CD14-positive monocyte (primary cell): ENCODE data around the gene SCAMP5. TPM values are rescaled to one million over a fixed set of nuclear protein-coding genes. Genes with fewer than 3 reads are reported as not detected.
A peak's percentile ranks its signal among the peaks of the same experiment; 100 is the strongest.

ENCODE experiments used
- DNase-seq, 3 donors: peaks; one replicate each; pipeline ENCODE4 v3.0.0-alpha.2; 2011 to 2022
- H2AFZ ChIP-seq: 2 replicates; pipeline ENCODE4 v1.6.0; 2012; ENCODE audit warnings: mild to moderate bottlenecking, low read depth, low read length, inconsistent platforms; ENCODE audit not compliant: insufficient read depth, poor library complexity, severe bottlenecking
- H3K27ac ChIP-seq, 2 donors: 1 replicate in 1 of 2; 2 replicates in 1 of 2; pipeline ENCODE4 v1.5.1; 2012 to 2013; ENCODE audit warnings: low read length in 2 of 2, control low read depth in 1 of 2, inconsistent platforms in 1 of 2, low read depth in 1 of 2, mild to moderate bottlenecking in 1 of 2
- H3K27me3 ChIP-seq, 2 donors: one replicate each; pipeline versions ENCODE4 v1.6.0 to v1.6.1; 2011 to 2013; ENCODE audit warnings: low read length in 2 of 2; ENCODE audit not compliant: control insufficient read depth in 2 of 2, insufficient read depth in 2 of 2
- H3K36me3 ChIP-seq, 2 donors: replicated peaks in 1 of 2; 1 replicate in 1 of 2; 2 replicates in 1 of 2; pipeline versions ENCODE4 v1.5.1 to v1.6.1; 2012 to 2013; ENCODE audit warnings: low read length in 2 of 2, control low read depth in 1 of 2, inconsistent platforms in 1 of 2, mild to moderate bottlenecking in 1 of 2; ENCODE audit not compliant: insufficient read depth in 2 of 2, control insufficient read depth in 1 of 2
- H3K4me1 ChIP-seq, 2 donors: 1 replicate in 1 of 2; 2 replicates in 1 of 2; pipeline versions ENCODE4 v1.5.1 to v1.6.1; 2012 to 2013; ENCODE audit warnings: low read length in 2 of 2, control low read depth in 1 of 2, inconsistent platforms in 1 of 2, mild to moderate bottlenecking in 1 of 2, moderate library complexity in 1 of 2; ENCODE audit not compliant: insufficient read depth in 2 of 2, control insufficient read depth in 1 of 2
- H3K4me2 ChIP-seq: replicated peaks from 2 replicates; pipeline ENCODE3; 2012; ENCODE audit warnings: low read length, moderate library complexity, mild to moderate bottlenecking; ENCODE audit not compliant: poor library complexity, severe bottlenecking; ENCODE audit errors: extremely low read depth
- H3K4me3 ChIP-seq, 3 experiments: fragments of 200-600 bp in 1 of 3; sonication (generic) in 1 of 3; replicated peaks in 1 of 3; 1 replicate in 2 of 3; 2 replicates in 1 of 3; pipeline ENCODE4 v1.5.1; 2011 to 2013; ENCODE audit warnings: low read length in 3 of 3, mild to moderate bottlenecking in 3 of 3, control low read depth in 2 of 3, low read depth in 2 of 3, inconsistent platforms in 1 of 3, moderate library complexity in 1 of 3
- H3K79me2 ChIP-seq: 2 replicates; pipeline ENCODE4 v1.6.0; 2012; ENCODE audit warnings: mild to moderate bottlenecking, control low read depth, inconsistent platforms, low read length, moderate library complexity; ENCODE audit not compliant: insufficient read depth
- H3K9ac ChIP-seq: 2 replicates; pipeline ENCODE4 v1.6.0; 2017; ENCODE audit warnings: low read length, mild to moderate bottlenecking; ENCODE audit not compliant: insufficient read depth, poor library complexity, severe bottlenecking
- H3K9me3 ChIP-seq, 2 donors: replicated peaks in 1 of 2; 1 replicate in 1 of 2; 2 replicates in 1 of 2; pipeline versions ENCODE4 v1.5.1 to v1.6.1; 2012 to 2013; ENCODE audit warnings: low read length in 2 of 2, control low read depth in 1 of 2; ENCODE audit not compliant: control insufficient read depth in 1 of 2, insufficient read depth in 1 of 2
- H4K20me1 ChIP-seq: 2 replicates; pipeline ENCODE4 v1.6.0; 2012; ENCODE audit warnings: mild to moderate bottlenecking, low read length, control low read depth, moderate library complexity; ENCODE audit not compliant: insufficient read depth
- H3K27ac Mint-ChIP-seq, 7 donors: one replicate each; pipeline ENCODE4 v1.8.0; 2020; ENCODE audit warnings: mild to moderate bottlenecking in 7 of 7, mixed read lengths in 7 of 7, moderate library complexity in 6 of 7, inconsistent platforms in 2 of 7
- H3K27me3 Mint-ChIP-seq, 3 donors: one replicate each; pipeline ENCODE4 v1.8.0; 2021 to 2022; ENCODE audit warnings: low read depth in 3 of 3, mild to moderate bottlenecking in 3 of 3, mixed read lengths in 3 of 3, moderate library complexity in 3 of 3, inconsistent platforms in 1 of 3
- H3K36me3 Mint-ChIP-seq, 2 donors: one replicate each; pipeline ENCODE4 v1.8.0; 2020; ENCODE audit warnings: mixed read lengths in 2 of 2, inconsistent platforms in 1 of 2, mild to moderate bottlenecking in 1 of 2
- H3K4me1 Mint-ChIP-seq: one replicate; pipeline ENCODE4 v1.8.0; 2020; ENCODE audit warnings: mild to moderate bottlenecking, mixed read lengths
- H3K4me3 Mint-ChIP-seq, 2 donors: one replicate each; pipeline ENCODE4 v1.8.0; 2020; ENCODE audit warnings: mild to moderate bottlenecking in 2 of 2, mixed read lengths in 2 of 2, moderate library complexity in 1 of 2
- H3K9me3 Mint-ChIP-seq, 7 donors: one replicate each; pipeline ENCODE4 v1.8.0; 2020 to 2022; ENCODE audit warnings: mixed read lengths in 7 of 7, mild to moderate bottlenecking in 6 of 7, moderate library complexity in 6 of 7, inconsistent platforms in 2 of 7
- WGBS: methylation state at CpG from one replicate; pipeline ENCODE4 v1.1.5; 2013; ENCODE audit warnings: missing lambda C conversion rate; ENCODE audit not compliant: insufficient coverage; 5-methylcytosine and 5-hydroxymethylcytosine counted together
- intact Hi-C, 2 donors: fragments of 100-400 bp; cut with micrococcal nuclease; formaldehyde crosslinking; loops; one replicate each; pipeline versions ENCODE4 v1.15.0 to v1.15.1; 2023
- polyA plus RNA-seq, 3 donors: library from polyadenylated mRNA; depleted of rRNA in 1 of 3; unstranded in 2 of 3; stranded (reverse) in 1 of 3; fragments of 300-500 nt in 2 of 3; fragments of >200 nt in 1 of 3; fragmentation: Illumina TruSeq in 2 of 3; gene quantifications; 1 replicate in 2 of 3; 2 replicates in 1 of 3; pipeline ENCODE4 v1.2.3, GENCODE V29; 2012 to 2021
- TF ChIP-seq, protein P1 (sequence below): fragments of 200-600 bp; IDR thresholded peaks from one replicate; pipeline ENCODE4 v1.8.0; 2022; ENCODE audit warnings: antibody characterized with exemption, mild to moderate bottlenecking

Gene SCAMP5
- polyA plus RNA-seq, 3 donors: 0.08 to 0.32 TPM; not detected in 1

DNA sequence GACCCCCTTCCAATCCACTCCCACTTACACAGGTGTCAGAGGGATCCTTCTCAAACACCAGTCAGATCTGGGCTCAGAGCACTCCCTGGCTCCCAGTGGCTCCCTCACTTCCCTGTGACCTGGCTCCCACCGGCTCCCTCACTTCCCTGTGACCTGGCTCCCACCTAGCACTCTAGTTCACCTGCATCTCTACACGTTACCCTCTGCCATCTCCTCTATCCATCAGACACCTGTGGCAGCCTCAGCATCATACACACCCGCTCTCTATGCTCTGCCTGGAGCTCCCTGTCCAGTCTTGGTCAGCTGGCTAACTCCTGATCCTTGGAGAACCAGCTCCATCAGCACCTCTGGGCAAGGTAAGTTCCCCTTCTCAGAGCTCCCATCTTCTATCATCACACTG lies 44.4 kb upstream of the SCAMP5 start:
- intact Hi-C loops: no loop called here
- H3K27ac Mint-ChIP-seq: peak overlapping the region in 1 of 7 donors; percentile 64
- WGBS: 81% methylated on average over 3 of the region's 3 CpGs

DNA sequence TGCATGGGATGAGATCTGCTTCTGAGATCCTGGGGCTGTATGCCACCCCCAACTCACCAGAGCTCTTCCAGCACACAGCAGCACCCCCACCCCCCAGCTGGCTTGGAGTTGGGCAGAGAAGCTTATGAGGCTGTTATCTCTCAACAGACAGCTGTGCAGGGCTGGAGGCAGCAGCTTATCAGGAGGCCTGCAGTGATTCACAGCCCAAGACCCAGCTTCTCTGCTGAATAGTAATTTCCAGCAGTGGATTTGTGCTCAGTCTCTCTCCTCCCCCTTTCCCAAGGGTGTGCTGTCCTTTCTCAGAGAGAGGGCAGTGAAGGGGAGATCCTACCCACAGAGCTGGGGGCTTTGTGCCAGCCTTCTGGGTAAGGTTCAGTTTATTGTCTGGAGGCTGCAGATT lies 40.8 kb upstream of the SCAMP5 start:
- H3K4me1 ChIP-seq: peaks cover 40 to 50% of the 10 kb centered on the region in 2 donors
- TF ChIP-seq, protein P1, sequence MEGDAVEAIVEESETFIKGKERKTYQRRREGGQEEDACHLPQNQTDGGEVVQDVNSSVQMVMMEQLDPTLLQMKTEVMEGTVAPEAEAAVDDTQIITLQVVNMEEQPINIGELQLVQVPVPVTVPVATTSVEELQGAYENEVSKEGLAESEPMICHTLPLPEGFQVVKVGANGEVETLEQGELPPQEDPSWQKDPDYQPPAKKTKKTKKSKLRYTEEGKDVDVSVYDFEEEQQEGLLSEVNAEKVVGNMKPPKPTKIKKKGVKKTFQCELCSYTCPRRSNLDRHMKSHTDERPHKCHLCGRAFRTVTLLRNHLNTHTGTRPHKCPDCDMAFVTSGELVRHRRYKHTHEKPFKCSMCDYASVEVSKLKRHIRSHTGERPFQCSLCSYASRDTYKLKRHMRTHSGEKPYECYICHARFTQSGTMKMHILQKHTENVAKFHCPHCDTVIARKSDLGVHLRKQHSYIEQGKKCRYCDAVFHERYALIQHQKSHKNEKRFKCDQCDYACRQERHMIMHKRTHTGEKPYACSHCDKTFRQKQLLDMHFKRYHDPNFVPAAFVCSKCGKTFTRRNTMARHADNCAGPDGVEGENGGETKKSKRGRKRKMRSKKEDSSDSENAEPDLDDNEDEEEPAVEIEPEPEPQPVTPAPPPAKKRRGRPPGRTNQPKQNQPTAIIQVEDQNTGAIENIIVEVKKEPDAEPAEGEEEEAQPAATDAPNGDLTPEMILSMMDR: no peak
- intact Hi-C loops: no loop called here
- Mint-ChIP-seq H3K27ac (no peak overlapping the region), H3K4me1 (peaks cover 44% of the 10 kb centered on the region), H3K9me3 (peaks cover 0 to 16% (median 8%) of the 10 kb centered on the region in 7 donors), H3K4me3 (no peak overlapping the region), H3K27me3 (peaks cover 30 to 45% (median 41%) of the 10 kb centered on the region in 3 donors), H3K36me3 (peaks cover 4 to 8% of the 10 kb centered on the region in 2 donors)
- H3K27ac ChIP-seq: no peak overlapping the region
- H2AFZ ChIP-seq: no peak overlapping the region
- peaks cover 4% of the 10 kb centered on the region for H3K79me2 ChIP-seq
- peaks cover 23 to 34% of the 10 kb centered on the region in 2 donors for H3K27me3 ChIP-seq
- H3K9me3 ChIP-seq: peaks cover 0 to 8% of the 10 kb centered on the region in 2 donors
- H3K36me3 ChIP-seq: no peaks in the 10 kb centered on the region
- no peak overlapping the region for H3K9ac ChIP-seq
- DNase-seq: no peak
- no peak overlapping the region for H3K4me3 ChIP-seq
- H3K4me2 ChIP-seq: peak overlapping the region; percentile 9
- peaks cover 17% of the 10 kb centered on the region for H4K20me1 ChIP-seq

More for the DNA sequence above, 44.4 kb upstream of the SCAMP5 start:
- Mint-ChIP-seq H3K9me3 (peaks cover 0 to 2% (median 0%) of the 10 kb centered on the region in 7 donors), H3K4me1 (peaks cover 19% of the 10 kb centered on the region), H3K4me3 (no peak overlapping the region), H3K36me3 (no peaks in the 10 kb centered on the region), H3K27me3 (peaks cover 6 to 17% (median 13%) of the 10 kb centered on the region in 3 donors)
- peaks cover 13 to 17% of the 10 kb centered on the region in 2 donors for H3K4me1 ChIP-seq
- H3K9me3 ChIP-seq: no peaks in the 10 kb centered on the region
- H4K20me1 ChIP-seq: peaks cover 17% of the 10 kb centered on the region
- H3K4me3 ChIP-seq: no peak overlapping the region
- H3K27ac ChIP-seq: no peak overlapping the region
- TF ChIP-seq, protein P1: no peak
- no peak overlapping the region for H3K4me2 ChIP-seq
- DNase-seq: no peak
- peaks cover 0 to 6% of the 10 kb centered on the region in 2 donors for H3K27me3 ChIP-seq
- no peak overlapping the region for H3K9ac ChIP-seq
- H2AFZ ChIP-seq: no peak overlapping the region
- no peaks in the 10 kb centered on the region for H3K36me3 ChIP-seq
- H3K79me2 ChIP-seq: peaks cover 4% of the 10 kb centered on the region
